GM18867 (cell line): ENCODE data around the gene CRACR2A.
A peak's percentile ranks its signal among the peaks of the same experiment; 100 is the strongest.

Source experiments
- ATAC-seq: cut with Tn5 transposase; IDR thresholded peaks from one replicate; pipeline ENCODE4 v1.9.1; 2021; ENCODE audit warnings: mild to moderate bottlenecking, moderate library complexity; ENCODE audit not compliant: unreplicated experiment

CRACR2A gene

GRCh38 chr12:3752741-3753486, at the start of gene CRACR2A:
CRACR2A (minus strand) TSS chr12:3753109; CDS start chr12:3696999, 56,110 bp downstream.
- peak; percentile 87 for ATAC-seq

GRCh38 chr12:3797531-3798048, 44.7 kb upstream of the CRACR2A start:
- ATAC-seq: no peak

DNA sequence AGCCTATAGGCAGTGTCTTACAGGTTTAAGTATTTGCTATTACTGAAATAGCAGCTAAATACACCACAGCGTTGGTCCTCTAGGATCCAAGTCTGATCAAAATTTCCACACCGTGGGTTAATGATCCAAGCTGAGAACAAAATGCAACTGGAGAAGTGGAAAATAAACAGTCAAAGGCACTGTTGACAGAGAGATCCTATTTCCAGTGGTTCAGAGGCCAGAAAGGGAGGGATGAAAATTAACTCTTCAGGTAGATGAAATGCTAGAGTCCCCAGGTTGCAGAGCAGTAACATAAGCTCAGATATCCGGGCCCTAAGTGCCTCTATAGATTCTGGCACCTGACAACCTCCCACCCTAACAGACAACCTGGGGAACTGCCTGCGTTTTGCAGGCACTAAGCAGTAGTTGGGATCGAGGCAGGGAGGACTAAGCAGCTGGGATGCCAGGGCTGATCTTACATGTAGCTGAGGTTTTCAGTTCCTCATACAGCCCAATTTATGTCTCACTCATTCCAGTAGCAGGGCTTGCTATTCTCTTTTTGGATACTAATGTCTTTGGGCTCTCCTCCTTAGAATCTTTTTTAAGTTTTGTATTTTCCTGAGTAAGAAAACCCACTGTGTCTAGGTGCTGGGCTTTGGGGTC, 42.7 kb upstream of the CRACR2A start:
- ATAC-seq: no peak

DNA sequence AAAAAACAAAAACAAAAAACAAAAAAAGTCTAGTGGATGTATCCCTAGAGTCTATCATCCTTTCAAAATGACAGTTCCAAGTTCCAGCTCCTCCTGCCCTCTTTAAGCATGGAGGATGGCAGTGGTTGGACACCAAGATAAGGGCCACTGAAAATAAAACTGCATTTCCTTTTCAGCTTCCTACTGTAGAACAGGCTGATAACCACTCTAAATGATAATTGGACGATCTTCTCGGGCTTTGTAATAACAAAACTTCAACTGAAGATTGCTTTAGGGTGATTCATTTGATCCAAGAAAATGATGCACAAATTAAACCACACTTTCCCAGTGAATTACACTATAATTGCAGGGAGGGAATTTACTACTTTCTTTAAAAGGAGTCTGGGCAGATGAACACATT, 42.2 kb upstream of the CRACR2A start:
- no peak for ATAC-seq

DNA sequence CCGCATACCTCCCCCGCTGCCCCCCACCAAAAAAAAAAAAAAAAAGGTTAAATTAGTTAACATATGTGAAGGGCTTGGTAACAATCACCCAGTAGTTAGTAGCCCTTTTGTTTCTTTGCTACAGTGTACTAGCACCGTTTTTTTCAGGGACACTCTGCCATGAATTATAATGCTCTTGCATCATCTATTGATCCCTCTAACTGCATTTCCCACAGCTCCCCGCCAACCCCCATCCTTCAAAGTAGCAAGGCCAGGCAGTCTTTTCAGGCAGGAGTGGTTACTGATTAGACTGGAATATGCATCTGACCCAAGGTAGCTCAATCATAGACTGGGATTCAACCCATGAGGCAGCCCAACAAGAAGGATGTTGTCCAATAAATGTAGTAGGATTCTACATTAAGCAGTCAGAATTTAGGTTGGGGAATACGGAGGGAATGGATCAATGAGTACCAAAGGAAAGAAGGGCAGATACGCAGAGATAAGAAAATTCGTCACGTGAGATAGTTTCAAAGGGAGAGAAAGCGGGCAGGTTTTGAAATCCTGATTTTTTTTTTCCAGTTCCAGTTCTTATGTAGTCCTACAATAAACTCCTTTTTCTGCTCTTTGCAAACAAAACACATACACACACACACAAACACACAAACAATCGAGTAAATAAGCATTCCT, 39.8 kb upstream of the CRACR2A start:
- no peak for ATAC-seq

DNA sequence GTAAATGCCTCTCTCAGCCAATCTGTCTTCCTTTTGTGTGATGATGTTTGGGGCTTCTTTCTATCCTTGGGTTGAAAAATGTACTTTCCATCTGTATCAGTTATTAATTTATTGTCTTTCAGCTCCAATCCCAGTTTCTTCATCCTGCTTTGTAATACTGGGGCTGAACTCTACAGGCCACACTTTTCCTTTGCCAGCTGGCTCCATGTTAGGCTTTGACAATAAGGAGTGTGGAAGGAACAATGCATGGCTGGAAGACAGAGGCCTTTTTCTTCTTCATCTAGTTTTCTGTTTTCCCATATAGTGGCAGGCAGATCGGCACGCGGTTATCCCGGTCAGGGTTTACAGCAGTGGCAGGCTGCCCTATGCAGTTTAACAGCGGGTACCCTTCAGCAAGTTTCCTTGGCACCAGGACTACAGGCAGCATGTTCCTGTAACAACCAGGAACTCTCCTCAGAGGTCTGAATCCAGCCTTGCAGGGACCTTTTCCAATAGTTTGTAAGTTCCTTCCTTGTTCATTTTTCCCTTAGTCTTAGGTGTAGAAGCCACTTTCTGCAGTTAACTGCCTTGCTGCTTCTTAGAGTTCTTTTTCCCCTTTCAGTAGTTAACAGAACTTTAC, 38.5 kb upstream of the CRACR2A start:
- ATAC-seq: no peak

DNA sequence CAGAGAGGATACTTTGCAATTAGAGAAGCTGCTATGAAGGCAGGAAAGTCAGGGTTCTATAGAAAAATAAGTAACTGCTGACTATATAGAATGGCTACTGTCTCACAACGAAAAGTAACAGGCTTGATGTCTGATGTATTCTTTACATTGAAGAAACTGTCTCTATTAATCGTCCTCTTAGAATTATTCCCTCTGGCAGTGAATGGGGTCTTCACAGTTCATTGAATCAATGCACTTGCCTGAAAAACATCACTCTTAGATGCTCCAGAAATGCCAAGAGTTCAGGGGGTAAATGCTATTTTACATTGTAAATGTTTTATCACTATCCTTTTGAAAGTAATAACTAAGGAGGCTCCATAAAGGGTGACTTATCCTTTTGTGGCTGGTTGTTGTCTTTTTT, 37.7 kb upstream of the CRACR2A start:
- no peak for ATAC-seq

DNA sequence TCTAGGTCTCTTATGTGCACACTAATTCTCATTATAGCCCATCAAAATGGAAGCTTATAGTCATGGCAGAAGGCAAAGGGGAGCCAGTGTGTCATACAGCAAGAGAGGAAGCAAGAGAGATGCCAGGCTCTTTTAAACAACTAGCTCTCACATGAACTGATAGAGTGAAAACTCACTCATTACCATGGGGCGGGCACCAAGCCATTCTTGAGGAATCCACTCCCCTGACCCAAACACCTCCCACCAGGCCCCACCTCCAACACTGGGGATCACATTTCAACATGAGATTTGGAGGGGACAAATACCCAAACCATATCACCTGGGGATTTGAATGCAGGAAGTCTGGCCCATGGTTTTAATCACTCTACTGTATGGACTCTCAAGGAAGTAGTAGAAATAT, 36.9 kb upstream of the CRACR2A start:
- no peak for ATAC-seq

GRCh38 chr12:3777206-3777809, 24.4 kb upstream of the CRACR2A start:
- ATAC-seq: no peak

- ATAC-seq: no peak
These were observed 22.6 kb upstream of the CRACR2A start for GRCh38 chr12:3775385-3776035.

DNA sequence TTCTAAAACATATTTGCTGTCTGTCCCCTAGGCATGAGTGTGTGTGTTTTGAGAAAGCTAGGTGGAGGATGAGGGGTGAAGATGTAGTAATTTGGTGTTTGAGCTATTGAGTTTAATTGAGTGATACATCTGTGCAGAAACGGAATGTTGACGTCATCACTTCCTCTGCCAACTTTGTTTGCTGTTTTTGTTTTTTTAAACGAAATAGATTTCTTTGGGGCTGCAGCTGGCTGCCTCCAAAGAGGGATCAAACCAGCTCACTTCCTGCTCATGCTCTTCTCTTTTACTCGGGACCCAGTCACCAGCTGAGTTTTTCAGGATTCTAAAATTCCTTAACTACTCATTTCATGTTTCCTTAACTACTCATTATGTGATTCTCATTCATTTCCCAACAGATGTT, 19.5 kb upstream of the CRACR2A start:
- no peak for ATAC-seq

DNA sequence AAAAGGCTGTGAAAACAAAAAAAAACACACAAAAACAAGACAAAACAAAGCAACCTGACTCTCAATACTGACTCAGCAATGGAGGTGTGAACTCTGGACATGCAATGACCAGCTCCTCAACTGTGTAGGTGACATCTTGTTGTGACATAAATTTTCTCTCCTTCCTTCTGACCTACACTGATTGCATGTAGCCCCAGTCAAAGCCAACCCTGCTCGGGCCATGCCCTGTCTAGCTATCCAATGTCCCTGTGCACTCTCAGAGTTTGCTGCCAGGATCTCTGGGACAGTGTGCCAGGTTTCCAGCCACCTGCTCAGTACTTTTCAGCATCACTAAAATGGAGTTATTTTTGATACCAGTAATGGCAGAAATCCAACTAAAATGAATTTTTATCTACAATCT, 18.9 kb upstream of the CRACR2A start:
- no peak for ATAC-seq

DNA sequence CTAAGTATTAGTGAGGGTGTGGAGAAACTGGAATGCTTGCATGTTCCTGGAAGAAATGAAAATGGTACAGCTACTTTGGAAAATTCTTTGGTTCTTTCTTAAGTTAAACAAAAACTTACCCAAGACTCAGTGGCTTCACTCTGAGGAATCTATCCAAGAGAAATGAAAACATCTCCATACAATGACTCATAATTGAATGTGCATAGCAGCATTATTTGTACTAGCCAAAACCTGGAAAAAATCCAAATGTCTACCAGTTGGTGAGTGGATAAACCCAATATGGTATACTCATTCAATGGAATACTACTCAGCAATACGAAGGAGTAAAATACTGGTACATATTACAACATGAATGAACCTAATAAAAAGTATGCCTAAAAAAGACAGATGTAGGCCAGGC, 18.0 kb upstream of the CRACR2A start:
- no peak for ATAC-seq

DNA sequence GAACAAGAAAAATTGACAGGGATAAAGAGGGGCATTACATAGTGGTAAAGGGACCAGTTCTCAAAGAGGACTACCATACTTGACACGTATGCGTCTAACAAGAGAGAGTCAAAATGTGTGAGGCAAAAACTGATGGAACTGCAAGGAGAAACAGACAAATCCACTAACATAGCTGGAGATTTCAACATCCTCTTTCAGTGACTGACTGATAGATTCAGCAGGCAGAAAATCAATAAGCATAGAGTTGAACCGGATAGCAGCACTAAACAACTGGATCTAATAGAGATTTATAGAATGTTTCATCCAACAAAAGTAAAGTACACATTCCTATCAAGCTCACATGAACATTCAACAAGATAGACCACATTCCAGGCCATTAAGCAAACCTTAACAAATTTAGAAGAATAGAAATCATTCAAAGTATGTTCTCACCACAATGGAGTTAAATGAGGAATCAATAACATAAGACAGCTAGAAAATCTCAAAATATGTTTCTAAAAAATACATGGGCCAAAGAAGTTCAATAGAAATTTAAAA, 16.1 kb upstream of the CRACR2A start:
- no peak for ATAC-seq

DNA sequence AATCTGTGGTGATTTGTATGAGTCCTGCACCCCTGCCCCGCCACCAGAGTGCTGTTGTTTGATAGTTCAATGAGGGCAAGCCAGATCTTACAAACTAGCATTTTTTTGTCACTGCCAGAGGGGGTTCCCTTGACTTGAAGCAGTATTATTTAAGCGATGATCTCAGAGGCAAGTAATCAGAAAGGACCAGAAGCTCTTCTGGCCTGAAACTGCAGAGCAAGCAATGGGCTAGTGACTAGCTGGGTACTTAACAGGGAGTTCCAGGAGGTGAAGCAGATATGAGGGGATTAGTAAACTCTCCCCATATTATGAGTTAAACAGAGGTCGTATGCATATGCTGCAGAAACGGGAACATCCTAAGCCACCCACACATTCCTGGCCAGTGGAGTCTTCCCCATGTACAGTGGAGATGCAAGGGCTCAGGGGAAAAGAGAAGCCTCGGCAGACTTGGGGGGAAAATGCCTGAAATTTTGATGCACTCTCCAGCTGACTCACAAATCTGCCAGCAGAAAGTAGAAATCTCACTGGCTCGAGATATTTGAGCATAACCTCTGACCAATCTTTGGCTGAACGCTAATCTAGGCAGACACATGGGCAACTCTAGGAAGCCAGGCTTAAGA, 8.3 kb upstream of the CRACR2A start:
- no peak for ATAC-seq

GRCh38 chr12:3759878-3760277, 7.0 kb upstream of the CRACR2A start:
- ATAC-seq: no peak

DNA sequence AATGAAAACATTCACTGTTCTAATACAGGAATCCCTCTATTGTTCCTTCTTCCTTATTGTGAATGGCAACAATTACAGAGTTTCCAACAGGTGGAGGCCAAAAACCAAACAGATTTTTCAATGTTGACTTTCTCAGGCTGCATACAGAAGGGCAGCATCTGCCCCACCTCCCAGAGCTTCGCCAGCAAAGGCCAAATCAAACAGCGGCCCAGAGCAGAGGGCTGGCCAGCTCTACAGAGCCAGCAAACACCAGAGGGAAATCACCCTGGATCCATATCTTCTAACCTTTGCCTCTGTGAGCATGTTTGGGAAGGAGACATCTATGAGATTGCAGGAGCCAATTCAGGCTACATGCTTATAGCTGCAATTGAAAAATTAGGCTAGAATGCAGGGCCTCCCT, 4.4 kb upstream of the CRACR2A start:
- ATAC-seq: no peak

DNA sequence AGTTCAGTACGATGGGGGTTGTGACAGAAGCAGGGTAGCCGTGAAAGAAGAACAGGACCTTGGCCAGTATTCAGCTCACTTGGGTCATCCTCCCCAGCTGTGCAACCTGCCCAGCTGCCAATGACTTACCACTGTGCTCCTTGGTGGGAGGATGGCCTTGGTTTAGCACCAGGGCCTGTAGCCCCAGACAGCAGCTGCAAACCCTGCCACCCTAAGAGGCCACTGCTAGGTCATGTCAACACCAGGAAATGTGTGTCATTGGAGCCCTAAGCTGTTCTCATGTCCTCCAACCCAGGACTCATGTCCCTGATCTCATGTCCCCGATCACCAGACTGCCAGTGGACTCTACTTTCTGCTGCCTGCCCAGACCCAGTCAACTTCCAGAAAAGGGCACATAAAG, 3.0 kb upstream of the CRACR2A start:
- ATAC-seq: no peak

GRCh38 chr12:3753544-3754284, 805 bp upstream of the CRACR2A start:
- ATAC-seq: no peak
